ENCODE measurements around the gene ANTXRL. TPM values are rescaled to one million over a fixed set of nuclear protein-coding genes. Genes with fewer than 3 reads are reported as not detected.
A peak's percentile ranks its signal among the peaks of the same experiment; 100 is the strongest.
"Not testable (repeated sequence)": the region's sequence is repeated elsewhere in the genome, so short reads cannot be mapped to it uniquely, and the experiment has no call there.

Gene ANTXRL
- polyA plus RNA-seq, 2 of the 4 experiments (the other 2 are of a cell fraction), result 0.13 to 0.26 TPM

- FAIRE-seq, result no peak
- WGBS (ENCODE audit: missing lambda C conversion rate), result 79% methylated on average over 20 of the region's 21 CpGs
- TF ChIP-seq GATA3 (IDR thresholded peaks at IDR 0.05; ENCODE audit: borderline replicate concordance), result no peak
Observed at GRCh38 chr10:46266306-46266985, 20.4 kb upstream of the ANTXRL start.

GRCh38 chr10:46267132-46267985 is 19.4 kb upstream of the ANTXRL start:
- ATAC-seq (no peak), FAIRE-seq (no peak), DNase-seq (ENCODE audit: low read depth in 1 of 2, low spot score in 1 of 2) (no peak)
- no peak overlapping the region for H3K27ac ChIP-seq
- ChIA-PET CTCF (interaction anchor here (1.5 kb wide), 1 partner anchor 11 kb away, joined by 7 read pairs; no protein-coding TSS in a partner anchor), POLR2A (no interaction called here)
- H3K4me3 ChIP-seq, result no peak overlapping the region
- WGBS (ENCODE audit: missing lambda C conversion rate), result 53% methylated on average over 10 of the region's 10 CpGs
- H3K9me3 ChIP-seq, result no peaks in the 10 kb centered on the region
- H3K4me1 ChIP-seq, result no peaks in the 10 kb centered on the region
- TF ChIP-seq JUNB (IDR thresholded peaks at IDR 0.05) (no peak), CHD4 (IDR thresholded peaks at IDR 0.05; ENCODE audit: borderline replicate concordance) (no peak), TFCP2L1 (CRISPR knock-in tag; IDR thresholded peaks at IDR 0.05) (no peak), CTCF (IDR thresholded peaks at IDR 0.05) (no peak), ESRRA (IDR thresholded peaks at IDR 0.05; ENCODE audit: borderline replicate concordance, low read length) (no peak), PBX3 (IDR thresholded peaks at IDR 0.05) (no peak), POLR2AphosphoS2 (conservative IDR thresholded peaks at IDR 0.05; ENCODE audit: low read length) (no peak)
- H3K4me2 ChIP-seq, result no peak overlapping the region

More at GRCh38 chr10:46266306-46266985, 20.4 kb upstream of the ANTXRL start:
- Histone ChIP-seq H3K4me2 (no peak overlapping the region), H3K4me1 (no peaks in the 10 kb centered on the region), H3K4me3 (no peak overlapping the region), H3K9me3 (no peaks in the 10 kb centered on the region), H3K27ac (no peak overlapping the region)
- peak; percentile 32 to 54; a peak in 4 of 6 replicates for ATAC-seq
- DNase-seq (ENCODE audit: low read depth in 1 of 2, low spot score in 1 of 2), result no peak
- CTCF ChIA-PET, result interaction anchor here (0.9 to 1.5 kb wide), 2 partner anchors 10 to 37 kb away, joined by 4 to 7 read pairs; no protein-coding TSS in a partner anchor
- POLR2A ChIA-PET, result no interaction called here

GRCh38 chr10:46268076-46268881 is 18.5 kb upstream of the ANTXRL start:
- ChIA-PET CTCF (interaction anchor here (1.5 kb wide), 1 partner anchor 39 kb away, joined by 7 read pairs; no protein-coding TSS in a partner anchor), POLR2A (no interaction called here)
- Histone ChIP-seq H3K9me3 (no peaks in the 10 kb centered on the region), H3K4me2 (no peak overlapping the region), H3K4me1 (no peaks in the 10 kb centered on the region), H3K4me3 (no peak overlapping the region), H3K27ac (no peak overlapping the region)
- TF ChIP-seq ELK1 (IDR thresholded peaks at IDR 0.05; ENCODE audit: low read depth, low read length), result no peak
- no peak for TF ChIP-seq ZFP36 (IDR thresholded peaks at IDR 0.05; ENCODE audit: borderline replicate concordance, partially characterized antibody)
- no peak for TF ChIP-seq E2F6 (IDR thresholded peaks at IDR 0.05; ENCODE audit: borderline replicate concordance, low read depth)
- no peak for TF ChIP-seq HEYL (CRISPR knock-in tag; IDR thresholded peaks at IDR 0.05)
- no peak for TF ChIP-seq KDM5A (IDR thresholded peaks at IDR 0.05)
- TF ChIP-seq PHF8 (IDR thresholded peaks at IDR 0.05; ENCODE audit: borderline replicate concordance, low read depth), result no peak
- no peak for ATAC-seq
- FAIRE-seq, result no peak
- 55% methylated on average over 6 of the region's 10 CpGs for WGBS (ENCODE audit: missing lambda C conversion rate)
- no peak for DNase-seq (ENCODE audit: low read depth in 1 of 2, low spot score in 1 of 2)

GRCh38 chr10:46269554-46270053 is 17.2 kb upstream of the ANTXRL start:
- H3K9me3 ChIP-seq; H3K4me2 ChIP-seq; DNase-seq (ENCODE audit: low read depth in 1 of 2, low spot score in 1 of 2); H3K27ac ChIP-seq; H3K4me3 ChIP-seq; ATAC-seq; POLR2A ChIA-PET; H3K4me1 ChIP-seq; FAIRE-seq: not testable (repeated sequence)
- CTCF ChIA-PET, result interaction anchor here (1.5 to 1.8 kb wide), 2 partner anchors 13 to 41 kb away, joined by 4 to 7 read pairs; no protein-coding TSS in a partner anchor
- 87% methylated on average over 3 of the region's 3 CpGs for WGBS (ENCODE audit: missing lambda C conversion rate)
